Ovary (tissue), 9 donors: ENCODE measurements around the gene DIRAS1. TPM values are rescaled to one million over a fixed set of nuclear protein-coding genes. Genes with fewer than 3 reads are reported as not detected.

Source experiments
- DNase-seq, 5 donors: peaks; one replicate each; pipeline ENCODE4 v3.0.0-alpha.2; 2019 to 2020
- H3K27ac ChIP-seq, 2 donors: fragments of 200-600 bp; one replicate each; pipeline versions ENCODE4 v1.5.1 to v1.8.0; 2019 to 2022
- H3K27me3 ChIP-seq: fragments of 200-600 bp; one replicate; pipeline ENCODE4 v1.8.0; 2022
- H3K36me3 ChIP-seq: fragments of 200-600 bp; sonication (generic); one replicate; pipeline ENCODE4 v1.5.1; 2019
- H3K4me1 ChIP-seq: one replicate; pipeline ENCODE4 v1.8.1; 2013; ENCODE audit warnings: mild to moderate bottlenecking, moderate library complexity; ENCODE audit not compliant: insufficient read depth
- H3K4me3 ChIP-seq: fragments of 200-600 bp; sonication (generic); one replicate; pipeline ENCODE4 v1.5.1; 2017
- H3K9me3 ChIP-seq, 2 donors: fragments of 200-600 bp in 1 of 2; sonication (generic) in 1 of 2; one replicate each; pipeline versions ENCODE4 v1.5.1 to v1.8.1; 2013 to 2019; ENCODE audit warnings: mild to moderate bottlenecking in 1 of 2, moderate library complexity in 1 of 2
- CTCF ChIP-seq, 3 donors: fragments of 450-650 bp in 2 of 3; fragments of 200-600 bp in 1 of 3; IDR thresholded peaks; one replicate each; pipeline versions ENCODE4 v1.5.1 to v1.8.0; 2016 to 2022; ENCODE audit warnings: antibody characterized with exemption in 3 of 3, mild to moderate bottlenecking in 1 of 3
- EP300 ChIP-seq: sonication (generic); formaldehyde crosslinking; IDR thresholded peaks from one replicate; pipeline ENCODE4 v1.6.1; 2017; ENCODE audit warnings: antibody characterized with exemption
- POLR2A ChIP-seq: fragments of 450-650 bp; IDR thresholded peaks from one replicate; pipeline ENCODE4 v1.6.1; 2017; ENCODE audit warnings: antibody characterized with exemption, mild to moderate bottlenecking, moderate library complexity
- WGBS, 3 donors: extraction: QIAGEN DNeasy Blood & Tissue Kit in 1 of 3; methylation state at CpG; one replicate each; pipeline versions ENCODE4 v1.1.5 to v1.1.7; 2013 to 2017; 5-methylcytosine and 5-hydroxymethylcytosine counted together
- intact Hi-C, 4 donors: fragments of 100-400 bp; cut with DNase I; formaldehyde crosslinking; loops; one replicate each; pipeline versions ENCODE4 v1.11.0 to v1.15.1; 2022 to 2023
- polyA plus RNA-seq, 2 donors: library from polyadenylated mRNA; stranded (reverse); fragments of 200-250 nt in 1 of 2; fragments of 350-450 nt in 1 of 2; fragmentation: Illumina TruSeq in 1 of 2; extraction: RNeasy Lipid Tissue Mini Kit (QIAGEN cat#74804) in 1 of 2; gene quantifications; one replicate each; pipeline ENCODE4 v1.2.3, GENCODE V29; 2013 to 2014
- total RNA-seq, 7 donors: library from RNA; depleted of rRNA in 2 of 7; stranded (reverse); fragments of >200 nt in 2 of 7; fragmentation: NEBNext Ultra II Directional in 3 of 7; extraction: Animal tissue kit (Norgen Biotek cat#: 25700) in 3 of 7; gene quantifications; one replicate each; pipeline versions ENCODE4 v1.1.0 to v1.2.4, GENCODE V29; 2016 to 2023
- donor health status: DM: no; HTN: no; CAD: no; lungs with moderate emphysema.
- donor health status: DM: no; HTN: no; CAD: no.
- donor health status: Bipolar disorder and iron deficiency.
- donor health status: DM: yes; HTN: yes; CAD: no.
- donor health status: DM: no; HTN: no; CAD: no.
- donor health status: DM: yes; HTN: yes; CAD: no.

The DIRAS1 gene
- total and polyA plus RNA-seq, 9 donors, result 0.24 to 16.0 (median 5.7) TPM

- no peak for TF ChIP-seq POLR2A
- no peak for TF ChIP-seq EP300
- TF ChIP-seq CTCF (IDR thresholded peaks at IDR 0.05), result no peak
- Histone ChIP-seq H3K27me3 (no peaks in the 10 kb centered on the region), H3K27ac (no peak overlapping the region), H3K9me3 (no peaks in the 10 kb centered on the region), H3K36me3 (no peaks in the 10 kb centered on the region), H3K4me3 (no peak overlapping the region), H3K4me1 (no peaks in the 10 kb centered on the region)
- no peak for DNase-seq
- intact Hi-C loops, result no loop called here
- 91 to 93% (median 93%) methylated on average over 23 to 38 of the region's 38 CpGs for WGBS, 3 donors
These were observed 11.7 kb upstream of the DIRAS1 start for GRCh38 chr19:2732883-2733282.

GRCh38 chr19:2732157-2732725 lies 11.1 kb upstream of the DIRAS1 start:
- no peaks in the 10 kb centered on the region for H3K36me3 ChIP-seq
- 87 to 94% (median 92%) methylated on average over 29 to 33 of the region's 33 CpGs for WGBS, 3 donors
- H3K27me3 ChIP-seq, result no peaks in the 10 kb centered on the region
- no peaks in the 10 kb centered on the region for H3K4me1 ChIP-seq
- H3K4me3 ChIP-seq, result no peak overlapping the region
- TF ChIP-seq CTCF (IDR thresholded peaks at IDR 0.05) (no peak), EP300 (no peak), POLR2A (no peak)
- no peak for DNase-seq
- no peak overlapping the region for H3K27ac ChIP-seq
- intact Hi-C loops, result no loop called here
- no peaks in the 10 kb centered on the region for H3K9me3 ChIP-seq

- no peaks in the 10 kb centered on the region for H3K27me3 ChIP-seq
- intact Hi-C loops, result no loop called here
- DNase-seq, result no peak
- no peak overlapping the region for H3K27ac ChIP-seq
- H3K36me3 ChIP-seq, result no peaks in the 10 kb centered on the region
- no peaks in the 10 kb centered on the region for H3K4me1 ChIP-seq
- TF ChIP-seq CTCF (IDR thresholded peaks at IDR 0.05) (no peak), POLR2A (no peak)
- no peak overlapping the region for H3K4me3 ChIP-seq
- 85 to 87% (median 86%) methylated on average over 38 to 41 of the region's 41 CpGs for WGBS, 3 donors
- no peaks in the 10 kb centered on the region for H3K9me3 ChIP-seq
These were observed 10.2 kb upstream of the DIRAS1 start for GRCh38 chr19:2731181-2731995.

- Histone ChIP-seq H3K4me1 (no peaks in the 10 kb centered on the region), H3K4me3 (no peak overlapping the region), H3K9me3 (no peaks in the 10 kb centered on the region), H3K36me3 (no peaks in the 10 kb centered on the region), H3K27me3 (no peaks in the 10 kb centered on the region), H3K27ac (no peak overlapping the region)
- WGBS, 3 donors, result 79 to 86% (median 86%) methylated on average over 25 to 26 of the region's 26 CpGs
- DNase-seq, result no peak
- intact Hi-C loops, result loop anchor here in 1 of 4 donors (10.0 kb wide), 1 partner anchor 75 kb away; no protein-coding TSS in a partner anchor
- TF ChIP-seq POLR2A (no peak), CTCF (IDR thresholded peaks at IDR 0.05) (no peak), EP300 (no peak)
These were observed 9.0 kb upstream of the DIRAS1 start for GRCh38 chr19:2729943-2730818.
